DMS 273 treated with DMSO at 0.1 percent for 48 hours (cell line): ENCODE data around the gene NCOA5.

ENCODE experiments used
- DNase-seq: peaks from one replicate; lab custom pipeline; 2025; lab: John Stamatoyannopoulos, UW

NCOA5 gene

GRCh38 chr20:46037036-46037435 is 52.7 kb downstream of the NCOA5 start:
- DNase-seq = no peak

- DNase-seq = no peak
Measured at GRCh38 chr20:46036370-46036769, 53.4 kb downstream of the NCOA5 start.

GRCh38 chr20:46035713-46036112 is 54.0 kb downstream of the NCOA5 start:
- no peak for DNase-seq

- no peak for DNase-seq
Measured at GRCh38 chr20:46035253-46035652, 54.5 kb downstream of the NCOA5 start.

- no peak for DNase-seq
Measured at GRCh38 chr20:46034039-46034438, 55.7 kb downstream of the NCOA5 start.

GRCh38 chr20:46031701-46032254 is 58.0 kb downstream of the NCOA5 start:
- DNase-seq = peak; percentile 77

- no peak for DNase-seq
Measured at GRCh38 chr20:46031014-46031569, 58.7 kb downstream of the NCOA5 start.

- DNase-seq = no peak
Measured at GRCh38 chr20:46030284-46031013, 59.3 kb downstream of the NCOA5 start.

GRCh38 chr20:46028772-46029371 is 60.9 kb downstream of the NCOA5 start, which contains the start of gene SLC12A5:
TSS of gene SLC12A5 (plus strand) at chr20:46029215. CDS start at chr20:46029345, 130 bp downstream.
- no peak for DNase-seq

GRCh38 chr20:46028110-46028509 is 61.7 kb downstream of the NCOA5 start:
- DNase-seq = no peak

GRCh38 chr20:46027245-46027853 is 62.4 kb downstream of the NCOA5 start:
- DNase-seq = no peak

GRCh38 chr20:46025376-46025783 is 64.4 kb downstream of the NCOA5 start:
- DNase-seq = no peak

GRCh38 chr20:46023999-46024398 is 65.8 kb downstream of the NCOA5 start:
- DNase-seq = no peak

GRCh38 chr20:46023148-46023484 is 66.6 kb downstream of the NCOA5 start:
- DNase-seq = no peak

GRCh38 chr20:46022411-46023147 is 67.2 kb downstream of the NCOA5 start:
- DNase-seq = no peak

- peak; percentile 38 for DNase-seq
Measured at GRCh38 chr20:46021361-46022359, 68.1 kb downstream of the NCOA5 start.

- no peak for DNase-seq
Measured at GRCh38 chr20:46020555-46020954, 69.2 kb downstream of the NCOA5 start.

GRCh38 chr20:46018611-46019010 is 71.2 kb downstream of the NCOA5 start:
- no peak for DNase-seq

GRCh38 chr20:46018112-46018511 is 71.7 kb downstream of the NCOA5 start:
- no peak for DNase-seq

- DNase-seq = no peak
Measured at GRCh38 chr20:46017272-46017671, 72.5 kb downstream of the NCOA5 start.
